HepG2 (cell line): ENCODE data around the gene TMEM256. TPM values are rescaled to one million over a fixed set of nuclear protein-coding genes. Genes with fewer than 3 reads are reported as not detected.

ENCODE experiments used
- EEA1 ChIP-seq: sonication (generic); formaldehyde crosslinking; IDR thresholded peaks from 2 replicates; pipeline ENCODE4 v1.5.1; 2020; ENCODE audit warnings: mild to moderate bottlenecking, missing genetic modification reagents, borderline replicate concordance
- GFI1 ChIP-seq: sonication (generic); formaldehyde crosslinking; IDR thresholded peaks from 2 replicates; pipeline ENCODE4 v1.5.0; 2020; ENCODE audit warnings: missing genetic modification reagents, mild to moderate bottlenecking, borderline replicate concordance
- GLI4 ChIP-seq: sonication (generic); formaldehyde crosslinking; IDR thresholded peaks from 2 replicates; pipeline ENCODE4 v1.5.1; 2020; ENCODE audit warnings: missing genetic modification reagents, mild to moderate bottlenecking, moderate library complexity, borderline replicate concordance
- HNF4G ChIP-seq, 2 experiments: sonication (generic) in 1 of 2; formaldehyde crosslinking in 1 of 2; IDR thresholded peaks; 2 replicates each; pipeline versions ENCODE4 v1.4.0 to v1.6.1; 2011 to 2020; ENCODE audit warnings: borderline replicate concordance in 2 of 2, low read depth in 2 of 2, mild to moderate bottlenecking in 2 of 2, low read length in 1 of 2, missing genetic modification reagents in 1 of 2, moderate library complexity in 1 of 2
- IKZF4 ChIP-seq: sonication (generic); formaldehyde crosslinking; IDR thresholded peaks from 2 replicates; pipeline ENCODE4 v1.5.1; 2020; ENCODE audit warnings: borderline replicate concordance, mild to moderate bottlenecking, low read depth, missing genetic modification reagents; ENCODE audit errors: not compliant biosample characterization
- KDM4B ChIP-seq: sonication (generic); formaldehyde crosslinking; IDR thresholded peaks from 2 replicates; pipeline ENCODE4 v1.4.0; 2020; ENCODE audit warnings: missing genetic modification reagents
- KLF15 ChIP-seq: sonication (generic); formaldehyde crosslinking; IDR thresholded peaks from 2 replicates; pipeline ENCODE4 v1.8.1; 2023; ENCODE audit warnings: borderline replicate concordance, mild to moderate bottlenecking, inconsistent platforms, missing genetic modification reagents, mixed read lengths
- SP5 ChIP-seq: IDR thresholded peaks from 2 replicates; pipeline ENCODE4 v1.6.1; 2016; ENCODE audit warnings: low read depth, borderline replicate concordance
- TBP ChIP-seq: sonication (generic); formaldehyde crosslinking; IDR thresholded peaks from 2 replicates; pipeline ENCODE4 v1.5.0; 2020; ENCODE audit warnings: missing genetic modification reagents
- THYN1 ChIP-seq: sonication (generic); formaldehyde crosslinking; IDR thresholded peaks from 2 replicates; pipeline ENCODE4 v1.8.1; 2023; ENCODE audit warnings: low read depth, mild to moderate bottlenecking, moderate library complexity, missing genetic modification reagents, borderline replicate concordance
- ZNF121 ChIP-seq: sonication (generic); formaldehyde crosslinking; IDR thresholded peaks from 2 replicates; pipeline ENCODE4 v1.5.0; 2020; ENCODE audit warnings: mild to moderate bottlenecking, missing genetic modification reagents
- ZNF264 ChIP-seq: sonication (generic); formaldehyde crosslinking; IDR thresholded peaks from 2 replicates; pipeline ENCODE4 v1.4.0; 2020; ENCODE audit warnings: missing genetic modification reagents
- ZNF44 ChIP-seq: sonication (generic); formaldehyde crosslinking; IDR thresholded peaks from 2 replicates; pipeline ENCODE4 v1.5.1; 2020; ENCODE audit warnings: mild to moderate bottlenecking, missing genetic modification reagents
- ZNF564 ChIP-seq: sonication (generic); formaldehyde crosslinking; IDR thresholded peaks from 2 replicates; pipeline ENCODE4 v1.8.1; 2023; ENCODE audit warnings: mild to moderate bottlenecking, missing genetic modification reagents
- ZNF598 ChIP-seq: sonication (generic); formaldehyde crosslinking; IDR thresholded peaks from 2 replicates; pipeline ENCODE4 v1.5.1; 2020; ENCODE audit warnings: mild to moderate bottlenecking, missing genetic modification reagents, borderline replicate concordance
- ZNF788 ChIP-seq: sonication (generic); formaldehyde crosslinking; IDR thresholded peaks from 2 replicates; pipeline ENCODE4 v1.5.0; 2020; ENCODE audit warnings: mild to moderate bottlenecking, missing genetic modification reagents, borderline replicate concordance
- polyA plus RNA-seq, 8 experiments: library from polyadenylated mRNA; depleted of rRNA in 3 of 8; stranded (reverse) in 7 of 8; unstranded in 1 of 8; fragments of >200 nt; fragmentation: Illumina TruSeq in 4 of 8; extraction: Trizol in 4 of 8; gene quantifications; 2 replicates each; pipeline versions ENCODE4 v1.2.1 to v1.2.3, GENCODE V29; 2011 to 2016; ENCODE audit warnings: low read depth in 4 of 8, missing spikeins in 1 of 8, mixed read lengths in 1 of 8; ENCODE audit not compliant: insufficient read depth in 1 of 8
- total RNA-seq, 5 experiments: library from RNA; depleted of rRNA; stranded (reverse); fragments of >200 nt; fragmentation: Illumina TruSeq; extraction: Trizol; gene quantifications; 2 replicates each; pipeline ENCODE4 v1.2.3, GENCODE V29; 2016; ENCODE audit warnings: low read depth in 1 of 5
- TF ChIP-seq, protein P1 (sequence below): sonication (generic); formaldehyde crosslinking; IDR thresholded peaks from 2 replicates; pipeline ENCODE4 v1.5.0; 2020; ENCODE audit warnings: missing genetic modification reagents, mild to moderate bottlenecking, borderline replicate concordance
- TF ChIP-seq, protein P2 (sequence below): sonication (generic); formaldehyde crosslinking; conservative IDR thresholded peaks from 2 replicates; pipeline ENCODE4 v1.4.0; 2020; ENCODE audit warnings: missing genetic modification reagents
- TF ChIP-seq, protein P3 (sequence below): sonication (generic); formaldehyde crosslinking; IDR thresholded peaks from 2 replicates; pipeline ENCODE4 v1.5.0; 2020; ENCODE audit warnings: mild to moderate bottlenecking, missing genetic modification reagents

Gene TMEM256
- total and polyA plus RNA-seq, 2 of the 13 experiments (the other 11 are each of a cell fraction or from before 2014, with no cell fraction given), result 231 to 252 TPM

DNA sequence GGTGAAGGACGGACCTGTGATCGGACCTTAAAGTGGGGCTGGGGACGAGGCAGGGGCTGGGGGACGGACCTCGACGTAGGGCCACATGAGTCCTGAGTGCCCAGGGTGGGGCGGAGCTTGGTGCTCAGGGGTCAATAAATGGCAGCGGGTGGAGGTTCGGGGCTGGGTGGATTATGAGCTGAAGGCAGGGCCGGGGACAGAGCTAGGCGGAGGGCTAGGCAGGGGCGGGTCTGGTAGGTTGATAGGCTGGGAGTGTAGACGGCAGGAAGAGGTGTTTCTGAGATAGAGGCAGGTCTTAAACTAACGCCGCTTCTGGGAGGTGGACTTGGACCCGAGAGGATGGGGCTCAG lies 41.7 kb upstream of the TMEM256 start (continued):
- 0 out of 2 replicates have a peak, but pooled peaks have one; percentile 5 for TF ChIP-seq ZNF788
- no peak for TF ChIP-seq GFI1 (CRISPR knock-in tag)
- no peak for TF ChIP-seq THYN1
- no peak for TF ChIP-seq KDM4B (CRISPR knock-in tag)
- 0 out of 2 replicates have a peak, but pooled peaks have one; percentile 33 for TF ChIP-seq ZNF264 (CRISPR knock-in tag)
- TF ChIP-seq HNF4G (IDR thresholded peaks at IDR 0.05; ENCODE audit: borderline replicate concordance, low read depth, low read length), result 0 out of 2 replicates have a peak, but pooled peaks have one; percentile 4
- peak; percentile 60 for TF ChIP-seq HNF4G (CRISPR knock-in tag; IDR thresholded peaks at IDR 0.05; ENCODE audit: borderline replicate concordance, low read depth)
- TF ChIP-seq KLF15 (CRISPR knock-in tag), result no peak
- TF ChIP-seq EEA1 (CRISPR knock-in tag), result no peak
- no peak for TF ChIP-seq ZNF44 (CRISPR knock-in tag)
- TF ChIP-seq TBP (CRISPR knock-in tag), result no peak
- TF ChIP-seq, protein P1, sequence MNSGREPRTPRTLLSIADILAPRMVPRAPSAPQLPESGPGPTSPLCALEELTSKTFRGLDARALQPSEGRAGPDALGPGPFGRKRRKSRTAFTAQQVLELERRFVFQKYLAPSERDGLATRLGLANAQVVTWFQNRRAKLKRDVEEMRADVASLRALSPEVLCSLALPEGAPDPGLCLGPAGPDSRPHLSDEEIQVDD (CRISPR knock-in tag), result no peak
- TF ChIP-seq IKZF4 (CRISPR knock-in tag), result no peak
- TF ChIP-seq, protein P2, sequence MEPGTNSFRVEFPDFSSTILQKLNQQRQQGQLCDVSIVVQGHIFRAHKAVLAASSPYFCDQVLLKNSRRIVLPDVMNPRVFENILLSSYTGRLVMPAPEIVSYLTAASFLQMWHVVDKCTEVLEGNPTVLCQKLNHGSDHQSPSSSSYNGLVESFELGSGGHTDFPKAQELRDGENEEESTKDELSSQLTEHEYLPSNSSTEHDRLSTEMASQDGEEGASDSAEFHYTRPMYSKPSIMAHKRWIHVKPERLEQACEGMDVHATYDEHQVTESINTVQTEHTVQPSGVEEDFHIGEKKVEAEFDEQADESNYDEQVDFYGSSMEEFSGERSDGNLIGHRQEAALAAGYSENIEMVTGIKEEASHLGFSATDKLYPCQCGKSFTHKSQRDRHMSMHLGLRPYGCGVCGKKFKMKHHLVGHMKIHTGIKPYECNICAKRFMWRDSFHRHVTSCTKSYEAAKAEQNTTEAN, result peak; percentile 46; the same call in 1 of the 2 replicates
- TF ChIP-seq ZNF598 (CRISPR knock-in tag), result 0 out of 2 replicates have a peak, but pooled peaks have one; percentile 11
- TF ChIP-seq GLI4, result no peak
- 0 out of 2 replicates have a peak, but pooled peaks have one; percentile 48 for TF ChIP-seq ZNF121 (CRISPR knock-in tag)
- TF ChIP-seq, protein P3, sequence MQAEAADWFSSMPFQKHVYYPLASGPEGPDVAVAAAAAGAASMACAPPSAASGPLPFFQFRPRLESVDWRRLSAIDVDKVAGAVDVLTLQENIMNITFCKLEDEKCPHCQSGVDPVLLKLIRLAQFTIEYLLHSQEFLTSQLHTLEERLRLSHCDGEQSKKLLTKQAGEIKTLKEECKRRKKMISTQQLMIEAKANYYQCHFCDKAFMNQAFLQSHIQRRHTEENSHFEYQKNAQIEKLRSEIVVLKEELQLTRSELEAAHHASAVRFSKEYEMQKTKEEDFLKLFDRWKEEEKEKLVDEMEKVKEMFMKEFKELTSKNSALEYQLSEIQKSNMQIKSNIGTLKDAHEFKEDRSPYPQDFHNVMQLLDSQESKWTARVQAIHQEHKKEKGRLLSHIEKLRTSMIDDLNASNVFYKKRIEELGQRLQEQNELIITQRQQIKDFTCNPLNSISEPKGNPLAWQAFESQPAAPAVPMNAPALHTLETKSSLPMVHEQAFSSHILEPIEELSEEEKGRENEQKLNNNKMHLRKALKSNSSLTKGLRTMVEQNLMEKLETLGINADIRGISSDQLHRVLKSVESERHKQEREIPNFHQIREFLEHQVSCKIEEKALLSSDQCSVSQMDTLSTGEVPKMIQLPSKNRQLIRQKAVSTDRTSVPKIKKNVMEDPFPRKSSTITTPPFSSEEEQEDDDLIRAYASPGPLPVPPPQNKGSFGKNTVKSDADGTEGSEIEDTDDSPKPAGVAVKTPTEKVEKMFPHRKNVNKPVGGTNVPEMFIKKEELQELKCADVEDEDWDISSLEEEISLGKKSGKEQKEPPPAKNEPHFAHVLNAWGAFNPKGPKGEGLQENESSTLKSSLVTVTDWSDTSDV, result 0 out of 2 replicates have a peak, but pooled peaks have one; percentile 13
- TF ChIP-seq SP5 (CRISPR knock-in tag), result peak; percentile 8
- TF ChIP-seq ZNF564 (CRISPR knock-in tag), result 0 out of 2 replicates have a peak, but pooled peaks have one; percentile 34
